Stimulated activated CD8-positive, alpha-beta memory T cell treated with anti-CD3 and anti-CD28 coated beads, Interleukin-12 subunit alpha, Interleukin-12 subunit beta, amount 100 ng/mL, for 4 hours (primary cell): ENCODE measurements around the gene TOLLIP.
"Not testable (repeated sequence)": the region's sequence is repeated elsewhere in the genome, so short reads cannot be mapped to it uniquely, and the experiment has no call there.

Experiments
- DNase-seq: peaks from one replicate; pipeline ENCODE4 v3.0.0-alpha.2; 2020; ENCODE audit warnings: low read depth

The TOLLIP gene

GRCh38 chr11:1281974-1282365 lies 27.5 kb downstream of the TOLLIP start:
- DNase-seq = no peak

GRCh38 chr11:1281326-1281973 lies 28.0 kb downstream of the TOLLIP start:
- DNase-seq = no peak

- DNase-seq = no peak
These were observed 29.1 kb downstream of the TOLLIP start for GRCh38 chr11:1280116-1281035.

- no peak for DNase-seq
These were observed 29.8 kb downstream of the TOLLIP start for GRCh38 chr11:1279674-1280055.

- DNase-seq = no peak
These were observed 30.4 kb downstream of the TOLLIP start for GRCh38 chr11:1278766-1279673.

- no peak for DNase-seq
These were observed 31.4 kb downstream of the TOLLIP start for GRCh38 chr11:1277936-1278512.

- no peak for DNase-seq
These were observed 32.4 kb downstream of the TOLLIP start for GRCh38 chr11:1276866-1277615.

- DNase-seq = no peak
These were observed 33.2 kb downstream of the TOLLIP start for GRCh38 chr11:1276041-1276790.

GRCh38 chr11:1275021-1275420 lies 34.4 kb downstream of the TOLLIP start:
- no peak for DNase-seq

- no peak for DNase-seq
These were observed 34.9 kb downstream of the TOLLIP start for GRCh38 chr11:1274501-1274900.

- no peak for DNase-seq
These were observed 36.9 kb downstream of the TOLLIP start for GRCh38 chr11:1272531-1272930.

GRCh38 chr11:1271927-1272326 lies 37.5 kb downstream of the TOLLIP start:
- no peak for DNase-seq

- DNase-seq = no peak
These were observed 38.0 kb downstream of the TOLLIP start for GRCh38 chr11:1271406-1271805.

GRCh38 chr11:1271002-1271401 lies 38.4 kb downstream of the TOLLIP start:
- DNase-seq = no peak

GRCh38 chr11:1270476-1270875 lies 39.0 kb downstream of the TOLLIP start:
- DNase-seq = no peak

GRCh38 chr11:1269957-1270356 lies 39.5 kb downstream of the TOLLIP start:
- no peak for DNase-seq

GRCh38 chr11:1267441-1268100 lies 41.9 kb downstream of the TOLLIP start:
- DNase-seq = no peak

GRCh38 chr11:1266976-1267375 lies 42.5 kb downstream of the TOLLIP start:
- not testable (repeated sequence) for DNase-seq

- DNase-seq = not testable (repeated sequence)
These were observed 44.0 kb downstream of the TOLLIP start for GRCh38 chr11:1265480-1265879.

GRCh38 chr11:1264444-1264843 lies 45.0 kb downstream of the TOLLIP start:
- not testable (repeated sequence) for DNase-seq
